ENCODE data around the gene DGKB. TPM values are rescaled to one million over a fixed set of nuclear protein-coding genes. Genes with fewer than 3 reads are reported as not detected.

The DGKB gene
- total and polyA plus RNA-seq, 12 donors, result 0.07 to 5.8 (median 1.5) TPM; not detected in 3

- TF ChIP-seq CTCF (IDR thresholded peaks at IDR 0.05), result no peak
- TF ChIP-seq POLR2A (IDR thresholded peaks at IDR 0.05), result no peak
- intact Hi-C loops (cut with DNase I), result no loop called here
- Histone ChIP-seq H3K4me3 (no peak overlapping the region), H3K27ac (no peak overlapping the region), H3K36me3 (replicated peaks in 1 of 2) (no peaks in the 10 kb centered on the region), H3K27me3 (no peaks in the 10 kb centered on the region), H3K4me1 (replicated peaks in 1 of 2) (no peaks in the 10 kb centered on the region), H3K9me3 (replicated peaks in 1 of 3) (no peaks in the 10 kb centered on the region)
- no peak for DNase-seq
- 79 to 91% (median 85%) methylated on average over 2 of the region's 2 CpGs for WGBS, 4 donors
These were observed 744.4 kb downstream of the DGKB start for GRCh38 chr7:14158111-14158510.

DNA sequence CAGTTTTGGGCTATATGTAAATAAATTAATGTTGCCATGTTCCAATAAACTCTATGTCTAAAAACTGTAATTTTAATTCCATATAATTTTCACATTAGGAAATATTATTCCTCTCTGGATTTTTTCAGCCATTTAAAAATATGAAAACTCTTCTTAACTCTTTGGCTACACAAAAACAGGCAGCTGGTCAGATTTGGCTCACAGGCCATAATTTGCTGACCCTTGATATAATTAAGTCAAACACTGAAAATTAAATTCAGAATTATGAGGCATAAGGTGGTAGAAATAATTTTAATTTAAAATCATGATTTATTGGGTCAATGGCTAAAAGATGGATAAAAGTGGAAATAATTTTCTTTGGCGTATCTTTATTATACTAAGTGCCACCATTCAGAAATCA, 746.1 kb downstream of the DGKB start:
- Histone ChIP-seq H3K27ac (no peak overlapping the region), H3K9me3 (replicated peaks in 1 of 3) (no peaks in the 10 kb centered on the region), H3K4me1 (replicated peaks in 1 of 2) (no peaks in the 10 kb centered on the region), H3K27me3 (no peaks in the 10 kb centered on the region), H3K4me3 (no peak overlapping the region), H3K36me3 (replicated peaks in 1 of 2) (no peaks in the 10 kb centered on the region)
- 92 to 94% (median 93%) methylated on average over 1 of the region's 1 CpG for WGBS, 4 donors
- no peak for TF ChIP-seq CTCF (IDR thresholded peaks at IDR 0.05)
- no peak for TF ChIP-seq POLR2A (IDR thresholded peaks at IDR 0.05)
- DNase-seq, result no peak
- intact Hi-C loops (cut with DNase I), result no loop called here

- Histone ChIP-seq H3K4me3 (no peak overlapping the region), H3K27me3 (no peaks in the 10 kb centered on the region), H3K4me1 (replicated peaks in 1 of 2) (no peaks in the 10 kb centered on the region), H3K36me3 (replicated peaks in 1 of 2) (no peaks in the 10 kb centered on the region), H3K9me3 (replicated peaks in 1 of 3) (no peaks in the 10 kb centered on the region), H3K27ac (no peak overlapping the region)
- TF ChIP-seq POLR2A (IDR thresholded peaks at IDR 0.05) (no peak), CTCF (IDR thresholded peaks at IDR 0.05) (no peak)
- intact Hi-C loops (cut with DNase I), result no loop called here
- peak in 1 of 7 donors; percentile 56 for DNase-seq
- WGBS, 4 donors, result 81 to 90% (median 88%) methylated on average over 5 of the region's 5 CpGs
These were observed 753.6 kb downstream of the DGKB start for GRCh38 chr7:14148974-14149373.

GRCh38 chr7:14147532-14147931, 755.0 kb downstream of the DGKB start:
- Histone ChIP-seq H3K27me3 (no peaks in the 10 kb centered on the region), H3K9me3 (replicated peaks in 1 of 3) (no peaks in the 10 kb centered on the region), H3K36me3 (replicated peaks in 1 of 2) (no peaks in the 10 kb centered on the region), H3K4me3 (no peak overlapping the region), H3K27ac (no peak overlapping the region), H3K4me1 (replicated peaks in 1 of 2) (no peaks in the 10 kb centered on the region)
- 56 to 71% (median 62%) methylated on average over 2 of the region's 2 CpGs for WGBS, 4 donors
- intact Hi-C loops (cut with DNase I), result no loop called here
- TF ChIP-seq POLR2A (IDR thresholded peaks at IDR 0.05), result no peak
- no peak for TF ChIP-seq CTCF (IDR thresholded peaks at IDR 0.05)
- DNase-seq, result no peak

All from adrenal gland (tissue), 12 donors.